HG02642 (cell line): ENCODE measurements around the gene MFAP3L.
"Not testable (repeated sequence)": the region's sequence is repeated elsewhere in the genome, so short reads cannot be mapped to it uniquely, and the experiment has no call there.

Experiments
- ATAC-seq: cut with Tn5 transposase; IDR thresholded peaks from one replicate; pipeline ENCODE4 v1.9.1; 2021; ENCODE audit warnings: mild to moderate bottlenecking; ENCODE audit not compliant: unreplicated experiment, poor library complexity

Gene MFAP3L

GRCh38 chr4:169952236-169953002, 73.8 kb downstream of the MFAP3L start:
- peak; percentile 53 for ATAC-seq

- no peak for ATAC-seq
These were observed 77.9 kb downstream of the MFAP3L start for GRCh38 chr4:169948271-169948670.

- ATAC-seq: no peak
These were observed 80.6 kb downstream of the MFAP3L start for GRCh38 chr4:169945636-169946035.

- ATAC-seq: not testable (repeated sequence)
These were observed 82.6 kb downstream of the MFAP3L start for GRCh38 chr4:169943601-169944000.

GRCh38 chr4:169941141-169941540, 85.1 kb downstream of the MFAP3L start:
- no peak for ATAC-seq

GRCh38 chr4:169940460-169940859, 85.7 kb downstream of the MFAP3L start:
- no peak for ATAC-seq
